WERI-Rb-1 (cell line): ENCODE data around the gene INSR.
A peak's percentile ranks its signal among the peaks of the same experiment; 100 is the strongest.

Source experiments
- DNase-seq: peaks from one replicate; pipeline ENCODE4 v3.0.0-alpha.2; 2020
- H3K27ac ChIP-seq: fragments of 250-450 bp; sonication (Bioruptor Pico); 2 replicates; pipeline ENCODE4 v1.5.1; 2020; ENCODE audit warnings: mild to moderate bottlenecking, moderate library complexity
- H3K27me3 ChIP-seq: fragments of 250-450 bp; sonication (Bioruptor Pico); 2 replicates; pipeline ENCODE4 v1.5.1; 2021; ENCODE audit warnings: mild to moderate bottlenecking, low read depth, moderate library complexity; ENCODE audit not compliant: insufficient read depth, severe bottlenecking
- H3K36me3 ChIP-seq: fragments of 250-450 bp; sonication (Bioruptor Pico); 2 replicates; pipeline ENCODE4 v1.5.1; 2020; ENCODE audit warnings: mild to moderate bottlenecking, moderate library complexity
- H3K4me3 ChIP-seq: 2 replicates; pipeline ENCODE4 v1.5.1; 2011; ENCODE audit warnings: low read depth, mild to moderate bottlenecking, control low read depth, low read length
- H3K9me3 ChIP-seq: fragments of 250-450 bp; sonication (Bioruptor Pico); 2 replicates; pipeline ENCODE4 v1.5.1; 2021; ENCODE audit warnings: mild to moderate bottlenecking, moderate library complexity; ENCODE audit not compliant: severe bottlenecking
- CTCF ChIP-seq: IDR thresholded peaks from 2 replicates; pipeline ENCODE4 v1.5.1; 2011; ENCODE audit warnings: low read depth, mild to moderate bottlenecking, control low read depth, inconsistent platforms, low read length

Gene INSR

GRCh38 chr19:7197119-7197759, 97.0 kb downstream of the INSR start:
- H3K27me3 ChIP-seq = no peaks in the 10 kb centered on the region
- DNase-seq = peak; percentile 70
- H3K36me3 ChIP-seq = no peaks in the 10 kb centered on the region
- H3K9me3 ChIP-seq = no peaks in the 10 kb centered on the region
- H3K4me3 ChIP-seq = peak overlapping the region; percentile 45
- no peak overlapping the region for H3K27ac ChIP-seq
- no peak for TF ChIP-seq CTCF

GRCh38 chr19:7196763-7197118, 97.5 kb downstream of the INSR start:
- Histone ChIP-seq H3K27ac (no peak overlapping the region), H3K9me3 (no peaks in the 10 kb centered on the region), H3K36me3 (no peaks in the 10 kb centered on the region), H3K4me3 (peak overlapping the region; percentile 45), H3K27me3 (no peaks in the 10 kb centered on the region)
- DNase-seq = no peak
- TF ChIP-seq CTCF = no peak

GRCh38 chr19:7195046-7195445, 99.2 kb downstream of the INSR start:
- H3K27me3 ChIP-seq = no peaks in the 10 kb centered on the region
- TF ChIP-seq CTCF = no peak
- H3K27ac ChIP-seq = no peak overlapping the region
- no peak overlapping the region for H3K4me3 ChIP-seq
- H3K36me3 ChIP-seq = no peaks in the 10 kb centered on the region
- no peak for DNase-seq
- H3K9me3 ChIP-seq = no peaks in the 10 kb centered on the region

GRCh38 chr19:7194566-7194965, 99.6 kb downstream of the INSR start:
- no peak for DNase-seq
- Histone ChIP-seq H3K36me3 (no peaks in the 10 kb centered on the region), H3K27me3 (no peaks in the 10 kb centered on the region), H3K4me3 (no peak overlapping the region), H3K9me3 (no peaks in the 10 kb centered on the region), H3K27ac (no peak overlapping the region)
- no peak for TF ChIP-seq CTCF

- H3K27ac ChIP-seq = no peak overlapping the region
- no peak for TF ChIP-seq CTCF
- H3K27me3 ChIP-seq = no peaks in the 10 kb centered on the region
- DNase-seq = no peak
- H3K9me3 ChIP-seq = no peaks in the 10 kb centered on the region
- no peaks in the 10 kb centered on the region for H3K36me3 ChIP-seq
- H3K4me3 ChIP-seq = no peak overlapping the region
Observed at GRCh38 chr19:7191946-7192691, 102.1 kb downstream of the INSR start.
